Stimulated activated CD8-positive, alpha-beta memory T cell treated with anti-CD3 and anti-CD28 coated beads, Interleukin-4, amount 100 ng/mL, for 24 hours (primary cell): ENCODE measurements around the gene MYZAP.

Experiments used
- DNase-seq: peaks from one replicate; pipeline ENCODE4 v3.0.0-alpha.2; 2020; ENCODE audit warnings: low read depth

Gene MYZAP

DNA sequence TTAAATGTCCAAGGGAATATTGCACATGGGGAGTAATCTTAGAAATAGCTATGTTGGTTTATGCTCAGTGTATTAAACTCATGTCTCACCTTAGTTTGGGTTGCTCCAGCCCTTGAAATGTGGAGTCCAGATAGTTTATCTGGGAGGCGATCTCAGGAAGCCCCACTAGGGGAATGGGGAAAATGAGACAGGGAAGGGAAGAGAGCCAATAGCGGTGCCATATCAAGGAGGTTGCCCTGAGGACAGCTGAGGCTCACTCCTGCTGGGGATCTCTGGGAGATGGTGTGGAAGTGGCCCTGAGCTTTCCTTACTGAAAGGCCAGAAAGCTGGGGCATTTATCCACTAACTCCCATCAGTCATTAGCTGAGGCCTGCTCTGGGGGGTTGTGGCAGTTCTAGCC lies 71.6 kb downstream of the MYZAP start:
- no peak for DNase-seq

- DNase-seq, result no peak
Observed at GRCh38 chr15:57665194-57665593, 73.5 kb downstream of the MYZAP start.

- DNase-seq, result no peak
Observed at GRCh38 chr15:57665939-57666338, 74.2 kb downstream of the MYZAP start.

DNA sequence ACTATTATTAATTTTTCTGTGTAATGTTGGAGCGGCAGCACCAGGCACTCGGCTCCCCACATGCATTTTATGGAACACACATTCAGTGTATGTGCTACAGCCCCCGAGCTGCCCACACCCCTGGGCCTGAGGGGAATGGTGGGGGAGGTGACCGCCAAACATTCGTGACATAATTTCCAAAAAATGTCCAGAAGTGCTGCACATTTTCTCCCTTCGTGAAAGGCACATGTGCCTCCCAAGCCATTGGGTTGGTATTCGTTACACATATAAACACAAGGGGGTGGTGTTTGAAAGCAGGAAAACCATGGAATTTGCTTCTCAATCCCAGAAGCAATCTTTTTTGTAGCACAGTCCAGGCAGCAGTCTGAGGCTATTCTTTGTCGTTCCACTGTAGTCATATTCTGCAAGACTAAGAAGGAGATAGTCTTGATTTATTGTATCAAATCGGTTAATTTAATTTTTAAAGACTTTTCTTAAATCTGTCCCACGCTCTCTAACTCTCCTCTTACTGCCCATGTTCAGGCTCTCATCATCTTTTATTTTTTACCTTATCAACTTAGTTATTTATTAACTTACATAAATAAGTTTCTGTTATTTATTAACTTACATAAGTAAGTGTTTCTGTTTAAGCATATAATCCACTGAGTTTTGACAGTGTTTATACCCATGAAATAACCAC lies 75.6 kb downstream of the MYZAP start:
- DNase-seq, result no peak

DNA sequence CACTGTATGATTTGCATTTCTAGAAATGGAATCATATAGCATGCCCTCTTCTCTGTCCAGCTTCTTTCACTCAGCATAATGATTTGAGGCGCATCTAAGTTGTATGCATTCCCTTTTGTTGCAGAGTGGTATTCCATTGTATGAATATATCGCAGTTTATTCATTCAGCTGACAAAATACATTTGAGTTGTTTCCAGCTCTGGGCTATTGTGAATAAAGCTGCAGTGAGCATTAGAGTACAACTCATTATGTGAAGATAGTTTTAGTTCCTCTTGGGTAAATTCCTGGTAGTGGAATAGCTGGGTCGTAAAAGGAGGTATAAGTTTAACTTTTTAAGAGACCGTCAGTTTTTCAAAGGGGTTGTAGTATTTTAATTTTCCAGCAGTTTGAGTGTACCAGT lies 76.3 kb downstream of the MYZAP start:
- DNase-seq, result no peak

- no peak for DNase-seq
Observed at GRCh38 chr15:57671636-57672035, 79.9 kb downstream of the MYZAP start.

GRCh38 chr15:57675481-57676181 lies 83.9 kb downstream of the MYZAP start:
- no peak for DNase-seq

- DNase-seq, result no peak
Observed at GRCh38 chr15:57676585-57676984, 84.9 kb downstream of the MYZAP start.

DNA sequence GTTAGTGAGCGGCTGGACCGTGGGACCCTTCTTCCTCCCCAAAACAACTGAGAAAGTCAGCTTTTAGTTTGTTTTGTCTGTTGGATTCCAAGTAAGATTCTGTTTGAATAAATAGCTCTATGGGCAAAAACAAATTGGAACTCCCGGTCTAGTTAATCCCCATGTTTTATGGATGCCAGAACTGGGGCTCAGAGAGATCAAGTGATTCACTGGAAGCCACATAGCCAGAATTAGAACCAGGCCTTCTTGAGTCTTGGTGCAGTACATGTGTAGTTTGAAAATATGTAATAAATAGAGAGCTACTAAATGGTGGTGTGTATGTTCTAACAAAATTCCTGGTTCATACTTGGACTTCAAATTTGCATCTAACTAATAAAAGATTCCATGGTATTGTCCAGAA lies 85.5 kb downstream of the MYZAP start:
- DNase-seq, result no peak

- DNase-seq, result no peak
Observed at GRCh38 chr15:57680021-57680420, 88.3 kb downstream of the MYZAP start.

DNA sequence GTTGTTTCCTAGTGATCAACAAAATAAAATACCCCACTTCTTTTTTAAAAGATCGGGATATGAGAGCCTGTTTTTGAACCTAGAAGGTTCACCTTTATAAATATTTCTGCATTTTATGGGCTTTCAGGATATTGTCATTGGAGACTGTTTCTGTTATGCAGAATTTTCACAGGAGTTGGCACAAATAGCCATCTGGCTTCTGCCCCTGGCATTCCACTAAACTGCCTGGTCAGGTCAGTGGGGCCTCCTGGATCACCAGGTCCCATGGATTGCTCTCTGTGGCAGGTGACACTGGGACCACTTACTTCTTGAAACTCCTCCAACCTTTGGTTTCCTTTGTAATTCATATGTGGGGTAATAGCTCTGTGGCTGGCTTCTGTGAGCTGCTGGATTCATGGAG lies 89.3 kb downstream of the MYZAP start:
- no peak for DNase-seq

DNA sequence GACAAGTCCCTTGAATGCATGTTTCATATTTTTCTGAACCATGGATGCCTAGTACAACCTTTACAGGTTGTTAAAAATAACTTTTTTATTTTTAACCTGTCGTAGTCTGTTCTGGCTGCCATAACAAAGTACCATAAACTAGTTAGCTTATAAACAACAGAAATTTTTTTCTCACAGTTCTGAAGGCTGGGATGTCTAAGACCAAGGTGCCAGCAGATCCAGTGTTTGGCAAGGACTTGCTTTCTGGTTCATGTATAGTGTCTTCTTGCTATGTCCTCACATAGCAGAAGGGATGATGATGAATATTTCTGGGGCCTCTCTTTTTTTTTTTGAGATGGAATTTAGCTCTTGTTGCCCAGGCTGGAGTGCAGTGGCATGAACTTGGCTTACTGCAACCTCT lies 91.8 kb downstream of the MYZAP start:
- DNase-seq, result no peak

- DNase-seq, result no peak
Observed at GRCh38 chr15:57684491-57685151, 92.9 kb downstream of the MYZAP start.

- DNase-seq, result no peak
Observed at GRCh38 chr15:57685306-57686095, 93.8 kb downstream of the MYZAP start.

DNA sequence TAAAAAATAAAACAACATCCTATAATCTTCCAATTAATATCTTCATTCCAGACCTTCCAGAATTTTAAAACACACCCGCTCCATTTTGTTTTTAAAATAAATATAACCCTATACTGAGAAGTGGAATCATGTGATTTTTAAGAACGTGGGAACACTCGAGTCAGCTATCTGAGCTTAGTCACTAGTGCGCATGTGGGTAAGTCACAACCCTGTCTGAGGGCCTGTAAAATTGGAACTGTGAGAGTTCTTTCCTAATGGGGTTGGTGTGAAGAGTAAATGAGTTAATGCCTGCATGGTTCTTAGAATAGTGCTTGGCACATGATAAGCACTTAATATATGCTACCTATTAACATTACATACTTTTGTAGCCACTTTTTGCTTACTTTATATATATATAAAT lies 95.0 kb downstream of the MYZAP start:
- no peak for DNase-seq

GRCh38 chr15:57690341-57690966 lies 98.8 kb downstream of the MYZAP start:
- no peak for DNase-seq

- no peak for DNase-seq
Observed at GRCh38 chr15:57691082-57691481, 99.4 kb downstream of the MYZAP start.

DNA sequence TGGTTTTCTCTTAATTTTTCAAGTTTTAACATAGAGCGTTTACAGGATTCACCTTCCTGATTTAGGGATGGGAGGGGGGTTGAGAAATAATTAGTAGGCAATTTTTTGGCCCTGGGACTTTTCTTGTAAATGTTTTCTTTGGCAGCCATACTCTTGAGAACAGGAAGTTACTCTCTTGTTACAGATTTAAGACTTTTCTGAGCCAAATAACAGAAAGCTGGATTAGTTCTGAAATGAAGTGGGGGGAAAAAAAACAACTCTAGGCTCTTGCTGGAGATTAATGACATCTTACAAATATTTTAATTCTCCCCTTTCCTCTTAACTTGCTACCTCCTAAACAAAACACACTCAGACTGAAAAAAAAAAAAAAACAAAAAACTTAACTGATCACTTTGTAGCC lies 101.0 kb downstream of the MYZAP start:
- DNase-seq, result no peak

DNA sequence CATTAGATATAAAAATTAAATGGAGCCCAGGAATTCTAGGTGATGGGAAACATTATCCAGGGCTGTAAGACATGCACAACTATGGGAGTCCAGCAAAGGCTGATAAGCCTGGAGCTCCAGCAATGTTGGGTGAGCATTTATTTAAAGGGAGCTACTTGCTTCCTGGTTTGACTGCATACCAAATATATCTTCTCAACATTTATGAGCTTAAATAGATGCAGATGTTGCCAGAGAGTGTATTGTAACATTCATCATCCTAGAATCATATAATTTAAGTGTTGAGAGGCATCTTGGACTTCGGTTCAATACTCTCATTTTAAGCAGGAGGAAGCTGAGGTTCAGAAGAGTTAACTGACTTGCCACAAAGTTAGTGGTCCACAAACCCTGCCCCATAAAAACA lies 102.6 kb downstream of the MYZAP start:
- DNase-seq, result no peak

DNA sequence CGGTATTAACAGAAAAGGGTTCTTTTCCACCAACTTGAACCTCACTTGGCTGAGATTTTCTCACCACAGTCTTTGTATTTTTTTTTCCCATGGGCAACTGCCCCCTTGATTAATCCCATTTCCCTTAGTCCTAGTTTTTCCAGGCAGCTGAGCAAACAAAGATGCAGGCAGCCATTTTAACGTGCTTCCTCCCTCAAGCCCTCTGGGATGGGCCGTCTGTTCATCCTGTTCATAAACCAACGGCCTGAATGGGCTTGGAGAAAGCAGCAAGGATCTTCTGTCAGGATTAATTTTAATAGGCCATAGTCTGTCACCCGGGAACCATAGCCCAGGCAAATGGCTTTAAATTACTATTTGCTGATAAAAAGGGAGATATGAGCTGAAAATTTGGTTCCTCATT lies 104.4 kb downstream of the MYZAP start:
- DNase-seq, result no peak

DNA sequence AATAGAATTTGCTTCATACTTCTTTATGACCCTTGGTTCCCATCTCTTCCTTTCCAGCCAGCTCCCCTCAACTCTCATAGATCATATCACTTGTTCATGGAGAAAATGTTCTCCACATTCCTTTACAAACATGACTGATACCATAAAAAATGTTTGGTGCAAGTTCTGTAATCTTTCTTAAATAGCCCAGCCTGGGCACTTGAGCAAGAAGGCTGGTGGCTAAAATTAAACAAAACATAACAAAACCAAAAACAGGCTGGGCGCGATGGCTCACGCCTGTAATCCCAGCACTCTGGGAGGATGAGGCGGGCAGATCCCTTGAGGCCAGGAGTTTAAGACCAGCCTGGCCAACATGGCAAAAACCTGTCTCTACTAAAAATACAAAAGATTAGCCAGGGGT lies 105.9 kb downstream of the MYZAP start:
- no peak for DNase-seq

DNA sequence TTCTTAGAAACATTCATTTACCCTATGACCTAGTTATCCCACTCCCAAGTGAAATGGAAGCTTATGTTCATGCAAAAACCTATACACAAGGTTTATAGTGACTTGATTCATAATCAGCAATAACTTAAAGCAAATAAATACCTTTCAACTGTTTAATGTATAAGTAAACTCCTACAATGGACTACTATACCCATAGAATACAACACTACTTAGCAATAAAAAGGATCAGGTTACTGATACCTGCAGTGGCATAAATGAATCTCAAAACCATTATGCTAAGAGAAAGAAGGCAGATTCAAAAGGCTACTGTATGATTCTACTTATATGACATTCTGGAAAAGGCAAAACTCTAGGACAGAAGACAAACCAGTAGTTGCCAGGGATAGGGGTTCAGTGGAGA lies 106.5 kb downstream of the MYZAP start:
- no peak for DNase-seq
